ENCODE measurements around the gene TAP2. TPM values are rescaled to one million over a fixed set of nuclear protein-coding genes. Genes with fewer than 3 reads are reported as not detected.
A peak's percentile ranks its signal among the peaks of the same experiment; 100 is the strongest.
"Not testable (repeated sequence)": the region's sequence is repeated elsewhere in the genome, so short reads cannot be mapped to it uniquely, and the experiment has no call there.

The TAP2 gene
- total and polyA plus RNA-seq, 3 experiments from 2014 or later = 35.8 to 228 (median 221) TPM

- peaks cover 0 to 4% of the 10 kb centered on the region in 2 donors for H3K27me3 Mint-ChIP-seq
- DNase-seq = no peak
- Histone ChIP-seq H3K9me3 (ENCODE audit: low read length) (no peaks in the 10 kb centered on the region), H3K4me1 (ENCODE audit: insufficient read depth, low read length) (no peaks in the 10 kb centered on the region), H3K4me3 (ENCODE audit: low read length) (no peak within 1 kb of the TSS), H3K27me3 (ENCODE audit: insufficient read depth, low read length, poor library complexity, severe bottlenecking) (no peaks in the 10 kb centered on the region), H3K36me3 (ENCODE audit: insufficient read depth, low read length) (no peaks in the 10 kb centered on the region), H3K27ac (ENCODE audit: low read depth, low read length) (no peak within 1 kb of the TSS)
- H3K36me3 Mint-ChIP-seq = peaks cover 0 to 6% (median 0%) of the 10 kb centered on the region in 3 donors
- ChIA-PET CTCF (no interaction called here), POLR2A (no interaction called here)
- no peak within 1 kb of the TSS for H3K4me3 Mint-ChIP-seq
- H3K9me3 Mint-ChIP-seq = no peaks in the 10 kb centered on the region
- H3K27ac Mint-ChIP-seq = no peak within 1 kb of the TSS
- peaks cover 0 to 5% (median 0%) of the 10 kb centered on the region in 3 donors for H3K4me1 Mint-ChIP-seq
Observed at GRCh38 chr6:32816746-32817204, 21.8 kb downstream of the TAP2 start, which contains the start of gene HLA-DOB. HLA-DOB (minus strand) TSS chr6:32817002; CDS start chr6:32816951, 51 bp downstream.

GRCh38 chr6:32815996-32816395 is 22.5 kb downstream of the TAP2 start:
- Mint-ChIP-seq H3K4me1 (peaks cover 0 to 5% (median 0%) of the 10 kb centered on the region in 3 donors), H3K4me3 (no peak overlapping the region), H3K9me3 (no peaks in the 10 kb centered on the region), H3K36me3 (peaks cover 0 to 6% (median 0%) of the 10 kb centered on the region in 3 donors), H3K27ac (no peak overlapping the region), H3K27me3 (peaks cover 0 to 4% of the 10 kb centered on the region in 2 donors)
- Histone ChIP-seq H3K4me3 (ENCODE audit: low read length) (no peak overlapping the region), H3K36me3 (ENCODE audit: insufficient read depth, low read length) (no peaks in the 10 kb centered on the region), H3K4me1 (ENCODE audit: insufficient read depth, low read length) (no peaks in the 10 kb centered on the region), H3K27ac (ENCODE audit: low read depth, low read length) (no peak overlapping the region), H3K27me3 (ENCODE audit: insufficient read depth, low read length, poor library complexity, severe bottlenecking) (no peaks in the 10 kb centered on the region), H3K9me3 (ENCODE audit: low read length) (no peaks in the 10 kb centered on the region)
- POLR2A ChIA-PET = no interaction called here
- DNase-seq = no peak
- CTCF ChIA-PET = no interaction called here

DNA sequence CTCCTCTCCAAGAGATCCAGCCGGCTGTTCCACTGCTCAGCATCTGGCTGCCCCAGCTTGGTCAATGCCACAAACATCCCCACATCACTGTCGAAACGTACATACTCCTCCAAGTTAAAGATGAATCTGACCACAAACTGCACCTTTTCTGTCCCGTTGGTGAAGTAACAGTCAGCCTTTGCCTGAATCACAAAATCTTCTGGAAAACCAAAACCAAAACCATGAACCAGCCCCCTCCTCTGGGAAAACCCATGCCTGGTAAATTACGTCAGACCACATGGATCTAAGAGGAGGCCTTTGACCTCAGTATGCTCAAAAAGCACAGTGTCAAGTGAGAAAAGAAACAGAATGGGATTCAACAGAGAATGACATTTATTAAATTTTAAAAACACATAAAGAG is 23.4 kb downstream of the TAP2 start:
- no peak overlapping the region for H3K27ac ChIP-seq (ENCODE audit: low read depth, low read length)
- H3K36me3 ChIP-seq (ENCODE audit: insufficient read depth, low read length) = no peaks in the 10 kb centered on the region
- no peak for DNase-seq
- POLR2A ChIA-PET = no interaction called here
- Mint-ChIP-seq H3K36me3 (peaks cover 0 to 6% (median 0%) of the 10 kb centered on the region in 3 donors), H3K4me3 (peak overlapping the region in 1 of 7 donors; percentile 34), H3K27ac (no peak overlapping the region), H3K27me3 (peaks cover 0 to 7% of the 10 kb centered on the region in 2 donors), H3K9me3 (no peaks in the 10 kb centered on the region), H3K4me1 (peaks cover 0 to 5% (median 0%) of the 10 kb centered on the region in 3 donors)
- CTCF ChIA-PET = interaction anchor here (1.4 kb wide), 1 partner anchor 170 kb away, joined by 3 read pairs; no protein-coding TSS in a partner anchor
- H3K4me3 ChIP-seq (ENCODE audit: low read length) = no peak overlapping the region
- H3K4me1 ChIP-seq (ENCODE audit: insufficient read depth, low read length) = no peaks in the 10 kb centered on the region
- H3K27me3 ChIP-seq (ENCODE audit: insufficient read depth, low read length, poor library complexity, severe bottlenecking) = no peaks in the 10 kb centered on the region
- no peaks in the 10 kb centered on the region for H3K9me3 ChIP-seq (ENCODE audit: low read length)

GRCh38 chr6:32814145-32814544 is 24.4 kb downstream of the TAP2 start:
- peaks cover 0 to 7% of the 10 kb centered on the region in 2 donors for H3K27me3 Mint-ChIP-seq
- Histone ChIP-seq H3K27me3 (ENCODE audit: insufficient read depth, low read length, poor library complexity, severe bottlenecking) (no peaks in the 10 kb centered on the region), H3K4me3 (ENCODE audit: low read length) (no peak overlapping the region), H3K36me3 (ENCODE audit: insufficient read depth, low read length) (no peaks in the 10 kb centered on the region), H3K4me1 (ENCODE audit: insufficient read depth, low read length) (no peaks in the 10 kb centered on the region), H3K27ac (ENCODE audit: low read depth, low read length) (no peak overlapping the region), H3K9me3 (ENCODE audit: low read length) (no peaks in the 10 kb centered on the region)
- H3K4me1 Mint-ChIP-seq = peaks cover 0 to 5% (median 0%) of the 10 kb centered on the region in 3 donors
- peaks cover 0 to 6% (median 0%) of the 10 kb centered on the region in 3 donors for H3K36me3 Mint-ChIP-seq
- ChIA-PET CTCF (interaction anchor here (1.2 to 1.4 kb wide), 2 partner anchors 16 to 170 kb away, joined by 3 to 5 read pairs; no protein-coding TSS in a partner anchor), POLR2A (no interaction called here)
- H3K27ac Mint-ChIP-seq = no peak overlapping the region
- H3K9me3 Mint-ChIP-seq = no peaks in the 10 kb centered on the region
- no peak overlapping the region for H3K4me3 Mint-ChIP-seq
- no peak for DNase-seq

DNA sequence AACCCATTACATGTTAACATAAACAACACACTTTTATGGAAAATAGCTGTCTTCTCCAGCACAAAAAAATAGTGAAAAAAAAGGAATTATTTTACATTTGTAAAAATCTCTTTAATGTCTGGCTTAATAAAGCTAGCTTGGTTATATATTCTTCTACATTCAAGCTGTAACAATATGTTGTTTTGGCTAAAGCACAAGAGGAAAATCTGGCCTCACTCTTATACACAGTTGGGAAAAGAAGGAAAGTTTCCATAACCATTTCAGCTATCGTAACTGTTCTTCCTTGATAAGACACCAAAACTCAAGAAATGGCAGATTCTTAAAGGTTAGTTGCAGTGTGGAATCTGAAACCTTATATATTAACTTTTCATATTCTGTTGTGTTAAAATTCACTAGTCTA is 29.4 kb downstream of the TAP2 start:
- no peaks in the 10 kb centered on the region for H3K36me3 ChIP-seq (ENCODE audit: insufficient read depth, low read length)
- no peak overlapping the region for H3K27ac ChIP-seq (ENCODE audit: low read depth, low read length)
- Mint-ChIP-seq H3K27me3 (peaks cover 16 to 43% of the 10 kb centered on the region in 2 donors), H3K36me3 (peaks cover 0 to 6% (median 5%) of the 10 kb centered on the region in 3 donors), H3K9me3 (no peaks in the 10 kb centered on the region), H3K4me3 (no peak overlapping the region), H3K27ac (no peak overlapping the region), H3K4me1 (no peaks in the 10 kb centered on the region)
- no peak overlapping the region for H3K4me3 ChIP-seq (ENCODE audit: low read length)
- CTCF ChIA-PET = interaction anchor here (0.7 kb wide), 1 partner anchor 396 kb away, joined by 3 read pairs; no protein-coding TSS in a partner anchor
- no peaks in the 10 kb centered on the region for H3K4me1 ChIP-seq (ENCODE audit: insufficient read depth, low read length)
- H3K27me3 ChIP-seq (ENCODE audit: insufficient read depth, low read length, poor library complexity, severe bottlenecking) = no peaks in the 10 kb centered on the region
- POLR2A ChIA-PET = no interaction called here
- no peaks in the 10 kb centered on the region for H3K9me3 ChIP-seq (ENCODE audit: low read length)
- no peak for DNase-seq

DNA sequence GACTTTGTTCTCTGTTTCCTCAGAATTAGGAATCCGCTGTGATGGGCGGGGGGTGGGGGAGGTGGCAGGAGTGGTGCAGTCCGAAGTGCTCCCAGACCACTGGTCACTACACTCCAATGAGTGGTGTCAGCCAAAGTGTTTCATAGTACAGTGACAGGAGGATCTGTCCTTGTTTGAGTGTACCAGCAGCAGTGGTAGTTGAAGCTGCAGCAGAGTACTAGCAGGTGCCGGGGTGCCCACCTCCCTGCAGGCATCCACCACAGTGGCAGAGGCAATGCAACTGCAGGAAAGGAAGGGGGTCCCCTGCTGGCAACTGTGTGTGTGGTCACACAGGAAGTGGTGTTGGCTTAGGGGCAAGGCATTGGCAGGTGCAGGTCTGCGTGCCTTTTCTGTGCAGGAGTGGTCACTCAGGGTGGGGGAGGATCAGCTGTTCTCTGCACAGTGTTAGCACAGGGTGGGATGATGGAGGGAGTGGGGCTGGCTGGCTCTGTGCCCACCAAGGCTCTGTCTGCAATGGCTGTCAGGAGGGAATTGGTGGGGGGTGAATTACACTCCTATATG is 31.4 kb downstream of the TAP2 start:
- POLR2A ChIA-PET = no interaction called here
- no peak overlapping the region for H3K4me3 ChIP-seq (ENCODE audit: low read length)
- H3K4me1 ChIP-seq (ENCODE audit: insufficient read depth, low read length) = no peaks in the 10 kb centered on the region
- no peaks in the 10 kb centered on the region for H3K27me3 ChIP-seq (ENCODE audit: insufficient read depth, low read length, poor library complexity, severe bottlenecking)
- CTCF ChIA-PET = no interaction called here
- H3K9me3 ChIP-seq (ENCODE audit: low read length) = no peaks in the 10 kb centered on the region
- H3K4me1 Mint-ChIP-seq = no peaks in the 10 kb centered on the region
- H3K36me3 ChIP-seq (ENCODE audit: insufficient read depth, low read length) = no peaks in the 10 kb centered on the region
- H3K27me3 Mint-ChIP-seq = peaks cover 25 to 59% of the 10 kb centered on the region in 2 donors
- no peak overlapping the region for H3K27ac Mint-ChIP-seq
- H3K27ac ChIP-seq (ENCODE audit: low read depth, low read length) = no peak overlapping the region
- H3K36me3 Mint-ChIP-seq = peaks cover 0 to 5% (median 0%) of the 10 kb centered on the region in 3 donors
- no peaks in the 10 kb centered on the region for H3K9me3 Mint-ChIP-seq
- no peak for DNase-seq
- no peak overlapping the region for H3K4me3 Mint-ChIP-seq

DNA sequence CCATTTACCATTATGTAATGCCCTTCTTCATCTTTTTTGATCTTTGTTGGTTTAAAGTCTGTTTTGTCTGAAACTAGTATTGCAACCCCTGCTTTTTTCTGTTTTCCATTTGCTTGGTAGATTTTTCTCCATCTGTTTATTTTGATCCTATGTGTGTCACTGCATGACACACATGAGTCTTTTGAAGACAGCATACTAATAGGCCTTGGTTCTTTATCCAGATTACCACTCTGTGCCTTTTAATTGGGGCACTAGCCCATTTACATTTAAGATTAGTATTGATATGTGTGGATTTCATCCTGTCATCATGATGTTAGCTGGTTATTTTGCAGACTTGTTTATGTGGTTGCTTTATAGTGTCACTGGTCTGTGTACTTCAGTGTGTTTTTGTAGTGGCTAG is 33.1 kb downstream of the TAP2 start:
- H3K36me3 Mint-ChIP-seq; H3K27ac Mint-ChIP-seq; H3K4me3 ChIP-seq (ENCODE audit: low read length); POLR2A ChIA-PET; H3K4me3 Mint-ChIP-seq; H3K27me3 ChIP-seq (ENCODE audit: insufficient read depth, low read length, poor library complexity, severe bottlenecking); H3K36me3 ChIP-seq (ENCODE audit: insufficient read depth, low read length); H3K9me3 ChIP-seq (ENCODE audit: low read length); H3K27ac ChIP-seq (ENCODE audit: low read depth, low read length); H3K4me1 Mint-ChIP-seq; H3K4me1 ChIP-seq (ENCODE audit: insufficient read depth, low read length); H3K9me3 Mint-ChIP-seq; DNase-seq: not testable (repeated sequence)
- H3K27me3 Mint-ChIP-seq = peaks cover 25 to 72% of the 10 kb centered on the region in 2 donors
- CTCF ChIA-PET = interaction anchor here (1.5 kb wide), 1 partner anchor 52 kb away, joined by 3 read pairs; no protein-coding TSS in a partner anchor

- H3K27ac Mint-ChIP-seq = no peak overlapping the region
- no peak overlapping the region for H3K4me3 Mint-ChIP-seq
Observed at GRCh38 chr6:32803416-32803815, 35.1 kb downstream of the TAP2 start.

More at GRCh38 chr6:32803416-32803815, 35.1 kb downstream of the TAP2 start:
- H3K9me3 ChIP-seq (ENCODE audit: low read length) = no peaks in the 10 kb centered on the region
- H3K27ac ChIP-seq (ENCODE audit: low read depth, low read length) = no peak overlapping the region
- Mint-ChIP-seq H3K4me1 (no peaks in the 10 kb centered on the region), H3K36me3 (peaks cover 0 to 4% (median 0%) of the 10 kb centered on the region in 3 donors), H3K9me3 (peaks cover 0 to 8% (median 7%) of the 10 kb centered on the region in 5 donors), H3K27me3 (peaks cover 25 to 76% of the 10 kb centered on the region in 2 donors)
- no peaks in the 10 kb centered on the region for H3K36me3 ChIP-seq (ENCODE audit: insufficient read depth, low read length)
- H3K27me3 ChIP-seq (ENCODE audit: insufficient read depth, low read length, poor library complexity, severe bottlenecking) = no peaks in the 10 kb centered on the region
- no peak for DNase-seq
- ChIA-PET POLR2A (no interaction called here), CTCF (no interaction called here)
- no peaks in the 10 kb centered on the region for H3K4me1 ChIP-seq (ENCODE audit: insufficient read depth, low read length)
- H3K4me3 ChIP-seq (ENCODE audit: low read length) = no peak overlapping the region

All from CD8-positive, alpha-beta memory T cell (primary cell).